ENCODE results near the gene ANKRD17.

- TF ChIP-seq EP300 (IDR thresholded peaks at IDR 0.05) (no peak), POLR2A (IDR thresholded peaks at IDR 0.05) (no peak)
These were observed 153.9 kb downstream of the ANKRD17 start for GRCh38 chr4:73104695-73105094.
